Activated T-helper 17 cell treated with anti-CD3 and anti-CD28 coated beads, Interleukin-2, amount 50 U/mL, for 72 hours (primary cell): ENCODE data around the gene TRAP1. TPM values are rescaled to one million over a fixed set of nuclear protein-coding genes. Genes with fewer than 3 reads are reported as not detected.
A peak's percentile ranks its signal among the peaks of the same experiment; 100 is the strongest.

ENCODE experiments used
- ATAC-seq: fragments of 150-1000 bp; cut with Tn5 transposase; replicated peaks from 2 replicates; pipeline ENCODE4 v1.10.0; 2021; ENCODE audit warnings: mild to moderate bottlenecking, moderate library complexity
- H3K27ac Mint-ChIP-seq: one replicate; pipeline ENCODE4 v1.8.0; 2022; ENCODE audit warnings: mixed read lengths
- H3K27me3 Mint-ChIP-seq: one replicate; pipeline ENCODE4 v1.8.0; 2022; ENCODE audit warnings: mixed read lengths
- H3K36me3 Mint-ChIP-seq: one replicate; pipeline ENCODE4 v1.8.0; 2022; ENCODE audit warnings: low read depth, mild to moderate bottlenecking, mixed read lengths
- H3K4me1 Mint-ChIP-seq: one replicate; pipeline ENCODE4 v1.8.0; 2022; ENCODE audit warnings: mixed read lengths
- H3K4me3 Mint-ChIP-seq: one replicate; pipeline ENCODE4 v1.8.0; 2022; ENCODE audit warnings: mild to moderate bottlenecking, mixed read lengths
- H3K9me3 Mint-ChIP-seq: one replicate; pipeline ENCODE4 v1.8.0; 2022; ENCODE audit warnings: mixed read lengths
- total RNA-seq, 2 donors: library from RNA; stranded (reverse); gene quantifications; one replicate each; pipeline ENCODE4 v1.2.3, GENCODE V29; 2022

TRAP1 gene
- total RNA-seq, 2 donors from 2014 or later = 124 to 238 TPM

GRCh38 chr16:3687792-3688191 is 29.5 kb downstream of the TRAP1 start:
- no peak overlapping the region for H3K4me3 Mint-ChIP-seq
- no peak for ATAC-seq
- H3K27ac Mint-ChIP-seq = no peak overlapping the region
- H3K9me3 Mint-ChIP-seq = no peaks in the 10 kb centered on the region
- no peaks in the 10 kb centered on the region for H3K27me3 Mint-ChIP-seq
- peaks cover 82% of the 10 kb centered on the region for H3K36me3 Mint-ChIP-seq
- peaks cover 7% of the 10 kb centered on the region for H3K4me1 Mint-ChIP-seq

DNA sequence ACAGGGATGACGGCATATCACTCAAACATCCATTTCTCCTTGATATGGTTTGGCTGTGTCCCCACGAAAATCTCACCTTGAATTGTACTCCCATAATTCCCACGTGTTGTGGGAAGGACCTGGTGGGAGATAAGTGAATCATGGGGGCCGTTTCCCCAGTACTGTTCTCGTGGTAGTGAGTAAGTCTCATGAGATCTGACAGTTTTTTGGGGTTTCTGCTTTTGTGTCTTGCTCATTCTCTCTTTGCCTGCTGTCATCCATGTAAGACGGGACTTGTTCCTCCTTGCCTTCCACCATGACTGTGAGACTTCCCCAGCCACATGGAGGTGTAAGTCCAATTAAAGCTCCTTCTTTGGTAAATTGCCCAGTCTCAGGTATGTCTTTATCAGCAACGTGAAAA is 30.3 kb downstream of the TRAP1 start:
- Mint-ChIP-seq H3K4me3 (no peak overlapping the region), H3K27ac (no peak overlapping the region), H3K36me3 (peaks cover 90% of the 10 kb centered on the region), H3K27me3 (no peaks in the 10 kb centered on the region), H3K9me3 (no peaks in the 10 kb centered on the region), H3K4me1 (peaks cover 7% of the 10 kb centered on the region)
- no peak for ATAC-seq

GRCh38 chr16:3681206-3681605 is 36.1 kb downstream of the TRAP1 start:
- Mint-ChIP-seq H3K36me3 (peaks cover 95% of the 10 kb centered on the region), H3K27me3 (no peaks in the 10 kb centered on the region), H3K9me3 (no peaks in the 10 kb centered on the region), H3K4me1 (no peaks in the 10 kb centered on the region), H3K27ac (no peak overlapping the region), H3K4me3 (no peak overlapping the region)
- ATAC-seq = no peak

GRCh38 chr16:3677994-3678393 is 39.3 kb downstream of the TRAP1 start:
- H3K27me3 Mint-ChIP-seq = no peaks in the 10 kb centered on the region
- peaks cover 94% of the 10 kb centered on the region for H3K36me3 Mint-ChIP-seq
- H3K27ac Mint-ChIP-seq = no peak overlapping the region
- H3K9me3 Mint-ChIP-seq = no peaks in the 10 kb centered on the region
- ATAC-seq = no peak
- H3K4me1 Mint-ChIP-seq = no peaks in the 10 kb centered on the region
- no peak overlapping the region for H3K4me3 Mint-ChIP-seq

GRCh38 chr16:3675601-3676130 is 41.7 kb downstream of the TRAP1 start:
- H3K4me3 Mint-ChIP-seq = no peak overlapping the region
- H3K27ac Mint-ChIP-seq = no peak overlapping the region
- H3K9me3 Mint-ChIP-seq = no peaks in the 10 kb centered on the region
- ATAC-seq = no peak
- no peaks in the 10 kb centered on the region for H3K27me3 Mint-ChIP-seq
- H3K4me1 Mint-ChIP-seq = no peaks in the 10 kb centered on the region
- peaks cover 90% of the 10 kb centered on the region for H3K36me3 Mint-ChIP-seq

- H3K36me3 Mint-ChIP-seq = peaks cover 90% of the 10 kb centered on the region
- no peak for ATAC-seq
Observed at GRCh38 chr16:3674513-3675295, 42.6 kb downstream of the TRAP1 start.

GRCh38 chr16:3673676-3674377 is 43.5 kb downstream of the TRAP1 start:
- Mint-ChIP-seq H3K9me3 (no peaks in the 10 kb centered on the region), H3K4me1 (no peaks in the 10 kb centered on the region), H3K36me3 (peaks cover 88% of the 10 kb centered on the region), H3K27ac (no peak overlapping the region), H3K4me3 (no peak overlapping the region), H3K27me3 (no peaks in the 10 kb centered on the region)
- no peak for ATAC-seq

More at GRCh38 chr16:3674513-3675295, 42.6 kb downstream of the TRAP1 start:
- no peak overlapping the region for H3K27ac Mint-ChIP-seq
- H3K9me3 Mint-ChIP-seq = no peaks in the 10 kb centered on the region
- no peaks in the 10 kb centered on the region for H3K4me1 Mint-ChIP-seq
- H3K27me3 Mint-ChIP-seq = no peaks in the 10 kb centered on the region
- no peak overlapping the region for H3K4me3 Mint-ChIP-seq

GRCh38 chr16:3673201-3673600 is 44.1 kb downstream of the TRAP1 start:
- H3K4me1 Mint-ChIP-seq = no peaks in the 10 kb centered on the region

GRCh38 chr16:3672571-3673041 is 44.7 kb downstream of the TRAP1 start:
- Mint-ChIP-seq H3K36me3 (peaks cover 87% of the 10 kb centered on the region), H3K4me3 (no peak overlapping the region), H3K27ac (no peak overlapping the region), H3K9me3 (no peaks in the 10 kb centered on the region), H3K4me1 (no peaks in the 10 kb centered on the region), H3K27me3 (no peaks in the 10 kb centered on the region)
- ATAC-seq = no peak

More at GRCh38 chr16:3673201-3673600, 44.1 kb downstream of the TRAP1 start:
- Mint-ChIP-seq H3K9me3 (no peaks in the 10 kb centered on the region), H3K4me3 (no peak overlapping the region), H3K36me3 (peaks cover 88% of the 10 kb centered on the region), H3K27me3 (no peaks in the 10 kb centered on the region), H3K27ac (no peak overlapping the region)
- no peak for ATAC-seq

GRCh38 chr16:3671424-3671823 is 45.9 kb downstream of the TRAP1 start:
- no peaks in the 10 kb centered on the region for H3K27me3 Mint-ChIP-seq
- H3K27ac Mint-ChIP-seq = no peak overlapping the region
- H3K4me3 Mint-ChIP-seq = no peak overlapping the region
- ATAC-seq = no peak
- H3K9me3 Mint-ChIP-seq = no peaks in the 10 kb centered on the region
- H3K4me1 Mint-ChIP-seq = no peaks in the 10 kb centered on the region
- H3K36me3 Mint-ChIP-seq = peaks cover 87% of the 10 kb centered on the region

DNA sequence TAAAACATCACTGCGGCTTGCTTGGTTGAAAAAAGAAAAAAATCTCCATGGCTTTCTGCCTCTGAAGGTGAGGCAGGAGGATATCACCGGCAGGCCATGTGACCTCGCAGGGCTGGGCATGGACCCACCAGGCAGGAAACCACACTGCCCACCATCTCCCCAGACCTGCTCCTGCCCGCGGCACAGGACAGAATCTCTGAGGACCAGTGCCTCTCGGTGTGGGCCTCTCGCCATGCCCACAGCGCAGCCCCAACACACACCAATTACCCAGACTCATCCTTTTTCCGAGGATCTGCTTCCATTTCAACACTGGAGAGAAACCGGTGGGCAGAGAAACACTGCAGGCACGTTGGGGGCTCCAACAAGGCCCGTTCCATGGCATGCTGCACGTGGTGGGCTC is 46.6 kb downstream of the TRAP1 start:
- Mint-ChIP-seq H3K27ac (no peak overlapping the region), H3K27me3 (no peaks in the 10 kb centered on the region), H3K4me3 (no peak overlapping the region), H3K36me3 (peaks cover 87% of the 10 kb centered on the region), H3K9me3 (no peaks in the 10 kb centered on the region), H3K4me1 (peaks cover 6% of the 10 kb centered on the region)
- no peak for ATAC-seq

DNA sequence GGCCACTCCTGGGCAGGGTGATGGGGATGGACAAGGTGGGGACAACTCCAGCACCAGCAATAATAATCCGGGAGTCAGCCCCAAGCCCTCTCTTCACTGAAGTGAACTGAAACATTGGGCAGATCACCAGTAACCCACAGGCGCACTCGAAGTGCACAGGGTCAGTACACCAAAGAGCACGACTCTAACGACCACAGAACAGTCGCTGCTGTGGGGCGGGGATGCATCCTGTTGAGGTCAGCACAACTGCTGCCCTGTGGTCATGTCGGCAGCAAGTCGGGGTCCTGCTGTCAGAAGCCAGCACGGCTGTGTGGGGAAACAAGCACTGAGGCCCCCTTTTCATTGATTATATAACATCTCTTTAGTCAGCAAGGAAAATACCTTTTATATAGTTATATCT is 48.2 kb downstream of the TRAP1 start:
- Mint-ChIP-seq H3K9me3 (no peaks in the 10 kb centered on the region), H3K4me1 (peaks cover 6% of the 10 kb centered on the region), H3K27me3 (no peaks in the 10 kb centered on the region), H3K4me3 (no peak overlapping the region), H3K27ac (no peak overlapping the region), H3K36me3 (peaks cover 89% of the 10 kb centered on the region)
- no peak for ATAC-seq

- Mint-ChIP-seq H3K4me3 (no peak overlapping the region), H3K9me3 (no peaks in the 10 kb centered on the region), H3K4me1 (peaks cover 6% of the 10 kb centered on the region), H3K36me3 (peaks cover 88% of the 10 kb centered on the region), H3K27me3 (no peaks in the 10 kb centered on the region), H3K27ac (no peak overlapping the region)
- ATAC-seq = no peak
Observed at GRCh38 chr16:3668626-3669025, 48.7 kb downstream of the TRAP1 start.

GRCh38 chr16:3665508-3665907 is 51.8 kb downstream of the TRAP1 start:
- H3K4me1 Mint-ChIP-seq = peaks cover 6% of the 10 kb centered on the region
- no peaks in the 10 kb centered on the region for H3K27me3 Mint-ChIP-seq
- H3K27ac Mint-ChIP-seq = peak overlapping the region; percentile 29
- H3K36me3 Mint-ChIP-seq = peaks cover 92% of the 10 kb centered on the region
- H3K4me3 Mint-ChIP-seq = no peak overlapping the region
- peak; percentile 48 for ATAC-seq
- H3K9me3 Mint-ChIP-seq = no peaks in the 10 kb centered on the region
